Omental fat pad (tissue), 4 donors: ENCODE measurements around the gene TTC23L. TPM values are rescaled to one million over a fixed set of nuclear protein-coding genes. Genes with fewer than 3 reads are reported as not detected.
A peak's percentile ranks its signal among the peaks of the same experiment; 100 is the strongest.

Experiments
- ATAC-seq: fragments of 150-250 bp; one replicate; pipeline ENCODE4 v1.9.1; 2016; ENCODE audit warnings: mild to moderate bottlenecking, moderate library complexity; ENCODE audit not compliant: low FRiP score
- DNase-seq: peaks from one replicate; pipeline ENCODE4 v3.0.0-alpha.2; 2019; ENCODE audit warnings: low spot score
- CTCF ChIP-seq, 3 donors: fragments of 450-650 bp; IDR thresholded peaks; one replicate each; pipeline ENCODE4 v1.5.1; 2016 to 2017; ENCODE audit warnings: antibody characterized with exemption in 3 of 3, mild to moderate bottlenecking in 3 of 3, moderate library complexity in 2 of 3
- total RNA-seq, 4 donors: library from RNA; depleted of rRNA; stranded (reverse); fragments of >200 nt; gene quantifications; one replicate each; pipeline ENCODE4 v1.1.0, GENCODE V29; 2016

TTC23L gene
- not detected for total RNA-seq

- DNase-seq (peak; percentile 66), ATAC-seq (peak; percentile 95)
- no peak for TF ChIP-seq CTCF (IDR thresholded peaks at IDR 0.05)
These were observed at the start of gene TTC23L for GRCh38 chr5:34838785-34839714. TTC23L (plus strand) TSS chr5:34839164; CDS start chr5:34840672, 1,508 bp downstream.

GRCh38 chr5:34789639-34790038 lies 49.3 kb upstream of the TTC23L start:
- TF ChIP-seq CTCF (IDR thresholded peaks at IDR 0.05) = no peak
- no peak for DNase-seq
- ATAC-seq = no peak

- no peak for TF ChIP-seq CTCF (IDR thresholded peaks at IDR 0.05)
- DNase-seq = no peak
- no peak for ATAC-seq
These were observed 48.9 kb upstream of the TTC23L start for GRCh38 chr5:34790069-34790468.

GRCh38 chr5:34791761-34792244 lies 47.2 kb upstream of the TTC23L start:
- DNase-seq = no peak
- TF ChIP-seq CTCF (IDR thresholded peaks at IDR 0.05) = no peak
- ATAC-seq = peak; percentile 89

GRCh38 chr5:34802834-34803563 lies 36.0 kb upstream of the TTC23L start:
- no peak for TF ChIP-seq CTCF (IDR thresholded peaks at IDR 0.05)
- DNase-seq (no peak), ATAC-seq (no peak)

GRCh38 chr5:34803974-34804732 lies 34.8 kb upstream of the TTC23L start:
- TF ChIP-seq CTCF (IDR thresholded peaks at IDR 0.05) = no peak
- no peak for DNase-seq
- ATAC-seq = no peak
